H9 (cell line): ENCODE data around the gene SRSF10. TPM values are rescaled to one million over a fixed set of nuclear protein-coding genes. Genes with fewer than 3 reads are reported as not detected.

Experiments used
- DNase-seq: peaks from one replicate; pipeline ENCODE4 v3.0.0-alpha.2; 2017
- H2AFZ ChIP-seq: one replicate; pipeline ENCODE4 v1.6.1; 2013; ENCODE audit warnings: mild to moderate bottlenecking, low read length, control low read depth, moderate library complexity
- H2AK5ac ChIP-seq: 2 replicates; pipeline ENCODE4 v1.6.1; 2013; ENCODE audit warnings: low read length, control low read depth, mixed read lengths; ENCODE audit not compliant: insufficient read length
- H2BK120ac ChIP-seq: one replicate; pipeline ENCODE4 v1.6.1; 2013; ENCODE audit warnings: low read depth, mild to moderate bottlenecking, low read length, control low read depth, inconsistent platforms; ENCODE audit not compliant: poor library complexity, severe bottlenecking
- H2BK12ac ChIP-seq: 2 replicates; pipeline ENCODE4 v1.6.1; 2013; ENCODE audit warnings: low read length, control low read depth, mixed read lengths, low read depth; ENCODE audit not compliant: insufficient read length
- H2BK15ac ChIP-seq: 2 replicates; pipeline ENCODE4 v1.6.1; 2013; ENCODE audit warnings: low read depth, low read length, control low read depth
- H2BK20ac ChIP-seq: one replicate; pipeline ENCODE4 v1.6.1; 2013; ENCODE audit warnings: low read depth, mild to moderate bottlenecking, low read length, control low read depth, inconsistent platforms; ENCODE audit not compliant: poor library complexity, severe bottlenecking
- H2BK5ac ChIP-seq: 2 replicates; pipeline ENCODE4 v1.6.1; 2013; ENCODE audit warnings: low read length, control low read depth, mixed read lengths; ENCODE audit not compliant: insufficient read length
- H3K14ac ChIP-seq: 2 replicates; pipeline ENCODE4 v1.6.1; 2013; ENCODE audit warnings: low read length, control low read depth; ENCODE audit not compliant: insufficient read depth
- H3K18ac ChIP-seq: 2 replicates; pipeline ENCODE4 v1.6.1; 2013; ENCODE audit warnings: low read depth, mild to moderate bottlenecking, mixed read lengths, low read length, control low read depth; ENCODE audit not compliant: insufficient read length
- H3K23ac ChIP-seq: 2 replicates; pipeline ENCODE4 v1.6.1; 2013; ENCODE audit warnings: low read length, control low read depth, mixed read lengths, low read depth; ENCODE audit not compliant: insufficient read length
- H3K23me2 ChIP-seq: 2 replicates; pipeline ENCODE4 v1.6.1; 2013; ENCODE audit warnings: low read depth, mild to moderate bottlenecking, mixed read lengths, low read length, control low read depth; ENCODE audit not compliant: insufficient read length, poor library complexity, severe bottlenecking
- H3K27ac ChIP-seq: 2 replicates; pipeline ENCODE4 v1.5.1; 2013; ENCODE audit warnings: low read length, control low read depth, mixed read lengths, low read depth; ENCODE audit not compliant: insufficient read length
- H3K27me3 ChIP-seq: 2 replicates; pipeline ENCODE4 v1.6.1; 2013; ENCODE audit warnings: low read length, control low read depth, inconsistent platforms; ENCODE audit not compliant: insufficient read depth
- H3K4ac ChIP-seq: 2 replicates; pipeline ENCODE4 v1.6.1; 2013; ENCODE audit warnings: low read depth, mild to moderate bottlenecking, control low read depth, inconsistent platforms, low read length, moderate library complexity
- H3K4me1 ChIP-seq: 2 replicates; pipeline ENCODE4 v1.6.1; 2013; ENCODE audit warnings: low read length, control low read depth, inconsistent platforms; ENCODE audit not compliant: insufficient read depth
- H3K4me2 ChIP-seq: 2 replicates; pipeline ENCODE4 v1.6.1; 2013; ENCODE audit warnings: low read length, control low read depth, mixed read lengths; ENCODE audit not compliant: insufficient read length, insufficient read depth
- H3K56ac ChIP-seq: 2 replicates; pipeline ENCODE4 v1.6.1; 2013; ENCODE audit warnings: low read depth, mild to moderate bottlenecking, mixed read lengths, low read length, control low read depth; ENCODE audit not compliant: insufficient read length
- H3K79me1 ChIP-seq: 2 replicates; pipeline ENCODE4 v1.6.1; 2013; ENCODE audit warnings: low read depth, mild to moderate bottlenecking, moderate library complexity, low read length, control low read depth, inconsistent platforms; ENCODE audit not compliant: insufficient read depth, poor library complexity, severe bottlenecking
- H3K79me2 ChIP-seq: 2 replicates; pipeline ENCODE4 v1.6.1; 2013; ENCODE audit warnings: low read length, control low read depth, inconsistent platforms; ENCODE audit not compliant: insufficient read depth
- H3K9ac ChIP-seq: 2 replicates; pipeline ENCODE4 v1.6.1; 2013; ENCODE audit warnings: low read length, control low read depth, mixed read lengths; ENCODE audit not compliant: insufficient read length; ENCODE audit errors: extremely low read depth
- H3K9me3 ChIP-seq: one replicate; pipeline ENCODE4 v1.6.1; 2013; ENCODE audit warnings: low read depth, low read length, inconsistent platforms; ENCODE audit not compliant: control insufficient read depth
- H3T11ph ChIP-seq: one replicate; pipeline ENCODE4 v1.6.1; 2013; ENCODE audit warnings: mild to moderate bottlenecking, low read length, control low read depth, inconsistent platforms
- H4K20me1 ChIP-seq: one replicate; pipeline ENCODE4 v1.6.1; 2013; ENCODE audit not compliant: control insufficient read depth, insufficient read length, insufficient read depth
- H4K5ac ChIP-seq: 2 replicates; pipeline ENCODE4 v1.6.1; 2013; ENCODE audit warnings: low read depth, mild to moderate bottlenecking, mixed read lengths, low read length, control low read depth; ENCODE audit not compliant: insufficient read length
- H4K8ac ChIP-seq: replicated peaks from 2 replicates; pipeline ENCODE4 v1.6.1; 2013; ENCODE audit warnings: low read length, control low read depth, mixed read lengths, low read depth; ENCODE audit not compliant: insufficient read length
- H4K91ac ChIP-seq: 2 replicates; pipeline ENCODE4 v1.6.1; 2013; ENCODE audit warnings: low read depth, mild to moderate bottlenecking, moderate library complexity, mixed read lengths, low read length, control low read depth; ENCODE audit not compliant: insufficient read length
- H3K27ac Mint-ChIP-seq, 3 experiments: 2 replicates in 2 of 3; 3 replicates in 1 of 3; pipeline ENCODE4 v1.8.0; 2020 to 2021; ENCODE audit warnings: mixed read lengths in 3 of 3, mild to moderate bottlenecking in 1 of 3, moderate library complexity in 1 of 3
- H3K27me3 Mint-ChIP-seq: 2 replicates; pipeline ENCODE4 v1.8.0; 2021; ENCODE audit warnings: low read depth, mild to moderate bottlenecking, moderate library complexity, mixed read lengths
- H3K36me3 Mint-ChIP-seq, 3 experiments: 2 replicates in 2 of 3; 3 replicates in 1 of 3; pipeline ENCODE4 v1.8.0; 2020 to 2021; ENCODE audit warnings: low read depth in 3 of 3, mixed read lengths in 3 of 3; ENCODE audit not compliant: insufficient read depth in 1 of 3
- H3K4me1 Mint-ChIP-seq, 2 experiments: 2 replicates each; pipeline ENCODE4 v1.8.0; 2020; ENCODE audit warnings: mixed read lengths in 2 of 2
- H3K4me3 Mint-ChIP-seq, 2 experiments: 2 replicates in 1 of 2; 3 replicates in 1 of 2; pipeline ENCODE4 v1.8.0; 2020 to 2021; ENCODE audit warnings: mild to moderate bottlenecking in 2 of 2, mixed read lengths in 2 of 2, moderate library complexity in 1 of 2
- H3K9me3 Mint-ChIP-seq, 2 experiments: 2 replicates in 1 of 2; 3 replicates in 1 of 2; pipeline ENCODE4 v1.8.0; 2020; ENCODE audit warnings: mild to moderate bottlenecking in 2 of 2, mixed read lengths in 2 of 2, moderate library complexity in 1 of 2
- WGBS: extraction: QIAGEN DNeasy Blood & Tissue Kit; methylation state at CpG from one replicate; pipeline ENCODE4 v1.1.7; 2013; ENCODE audit warnings: missing lambda C conversion rate, low lambda C conversion rate, mixed read lengths; ENCODE audit not compliant: insufficient read length; ENCODE audit errors: extremely low coverage; 5-methylcytosine and 5-hydroxymethylcytosine counted together
- total RNA-seq: library from RNA; stranded (reverse); gene quantifications from 2 replicates; pipeline ENCODE4 v1.2.1, GENCODE V29; 2021
- TF ChIP-seq, protein P1 (sequence below): fragments of 200-600 bp; sonication (generic); conservative IDR thresholded peaks from 3 replicates; pipeline ENCODE4 v1.8.0; 2021; ENCODE audit warnings: antibody characterized with exemption, mild to moderate bottlenecking

The SRSF10 gene
- total RNA-seq, 1 experiment from 2014 or later, result 238 TPM

DNA sequence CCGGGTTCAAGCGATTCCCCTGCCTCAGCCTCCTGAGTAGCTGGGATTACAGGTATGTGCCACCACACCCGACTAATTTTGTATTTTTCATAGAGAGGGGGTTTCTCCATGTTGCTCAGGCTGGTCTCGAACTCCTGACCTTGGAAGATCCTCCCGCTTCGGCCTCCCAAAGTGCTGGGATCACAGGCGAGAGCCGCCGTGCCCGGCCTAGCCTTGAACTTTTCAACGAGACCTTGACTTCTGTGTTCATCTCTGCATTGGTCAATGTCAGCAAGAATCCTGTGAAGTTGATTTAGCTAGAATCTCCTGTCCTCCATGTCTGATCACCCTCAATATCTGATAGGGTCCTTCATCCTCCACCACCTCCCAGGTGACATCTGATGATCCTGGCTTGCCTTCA is 55.5 kb downstream of the SRSF10 start:
- Histone ChIP-seq H3K4me2 (no peak overlapping the region), H4K5ac (no peak overlapping the region), H3K14ac (no peak overlapping the region), H3K18ac (no peak overlapping the region), H3K9ac (no peak overlapping the region), H3K4me1 (no peaks in the 10 kb centered on the region), H3K9me3 (no peaks in the 10 kb centered on the region), H3K79me2 (no peaks in the 10 kb centered on the region), H2AK5ac (no peak overlapping the region), H2AFZ (no peak overlapping the region), H3K79me1 (no peaks in the 10 kb centered on the region), H2BK5ac (no peak overlapping the region), H3K4ac (no peak overlapping the region), H3K23ac (no peak overlapping the region), H4K20me1 (no peaks in the 10 kb centered on the region), H3K27me3 (no peaks in the 10 kb centered on the region), H2BK20ac (no peak overlapping the region), H4K8ac (no peak overlapping the region), H4K91ac (no peak overlapping the region), H2BK12ac (no peak overlapping the region), H3K23me2 (no peaks in the 10 kb centered on the region), H2BK120ac (no peak overlapping the region), H3K56ac (no peak overlapping the region), H3K27ac (no peak overlapping the region), H2BK15ac (no peak overlapping the region), H3T11ph (no peak overlapping the region)
- Mint-ChIP-seq H3K4me3 (no peak overlapping the region), H3K4me1 (peaks cover 0 to 3% of the 10 kb centered on the region in 2 experiments; a peak in 1 of 4 replicates), H3K36me3 (no peaks in the 10 kb centered on the region), H3K9me3 (no peaks in the 10 kb centered on the region), H3K27ac (no peak overlapping the region), H3K27me3 (peaks cover 1% of the 10 kb centered on the region; the same call in 1 of the 2 replicates)
- TF ChIP-seq, protein P1, sequence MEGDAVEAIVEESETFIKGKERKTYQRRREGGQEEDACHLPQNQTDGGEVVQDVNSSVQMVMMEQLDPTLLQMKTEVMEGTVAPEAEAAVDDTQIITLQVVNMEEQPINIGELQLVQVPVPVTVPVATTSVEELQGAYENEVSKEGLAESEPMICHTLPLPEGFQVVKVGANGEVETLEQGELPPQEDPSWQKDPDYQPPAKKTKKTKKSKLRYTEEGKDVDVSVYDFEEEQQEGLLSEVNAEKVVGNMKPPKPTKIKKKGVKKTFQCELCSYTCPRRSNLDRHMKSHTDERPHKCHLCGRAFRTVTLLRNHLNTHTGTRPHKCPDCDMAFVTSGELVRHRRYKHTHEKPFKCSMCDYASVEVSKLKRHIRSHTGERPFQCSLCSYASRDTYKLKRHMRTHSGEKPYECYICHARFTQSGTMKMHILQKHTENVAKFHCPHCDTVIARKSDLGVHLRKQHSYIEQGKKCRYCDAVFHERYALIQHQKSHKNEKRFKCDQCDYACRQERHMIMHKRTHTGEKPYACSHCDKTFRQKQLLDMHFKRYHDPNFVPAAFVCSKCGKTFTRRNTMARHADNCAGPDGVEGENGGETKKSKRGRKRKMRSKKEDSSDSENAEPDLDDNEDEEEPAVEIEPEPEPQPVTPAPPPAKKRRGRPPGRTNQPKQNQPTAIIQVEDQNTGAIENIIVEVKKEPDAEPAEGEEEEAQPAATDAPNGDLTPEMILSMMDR, result no peak
- no peak for DNase-seq
- no CpG with 5 or more reads among the region's 11 CpGs for WGBS
